ENCODE results near the gene ANGEL1. TPM values are rescaled to one million over a fixed set of nuclear protein-coding genes. Genes with fewer than 3 reads are reported as not detected.

ANGEL1 gene
- total and polyA plus RNA-seq, 2 donors from 2014 or later: 6.3 to 21.5 TPM

DNA sequence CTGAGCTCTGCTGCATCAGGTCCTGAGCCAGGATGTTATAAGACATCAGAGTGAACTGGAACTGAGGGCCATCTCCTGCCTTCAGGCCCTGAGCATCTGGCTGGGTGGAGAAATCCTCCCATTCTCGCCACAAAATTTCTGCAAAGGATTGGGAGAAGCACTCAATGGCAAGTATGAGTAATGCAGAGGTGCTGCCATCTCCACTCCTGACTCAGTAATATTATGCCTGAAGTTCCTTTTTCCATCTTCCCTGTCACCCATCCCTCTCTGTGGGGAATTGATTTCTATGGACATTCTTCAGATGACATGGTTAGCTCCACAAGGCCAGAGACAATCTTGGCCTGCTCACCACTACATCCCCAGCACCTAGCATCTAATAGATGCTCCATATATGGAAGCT lies 4.7 kb downstream of the ANGEL1 start:
- DNase-seq (no peak), FAIRE-seq (no peak)
- no peak overlapping the region for H3K4me3 ChIP-seq (ENCODE audit: low read length in 3 of 3)
- peaks cover 2 to 8% (median 6%) of the 10 kb centered on the region in 3 donors for H3K4me1 ChIP-seq (ENCODE audit: control insufficient read depth in 2 of 3, insufficient read depth in 2 of 3, low read depth in 1 of 3, low read length in 3 of 3)
- no peak overlapping the region for H3K27ac ChIP-seq (ENCODE audit: low read depth in 2 of 2, low read length in 2 of 2)
- no peak overlapping the region for H3K9ac ChIP-seq (ENCODE audit: low read length in 3 of 3)
- H3K27me3 ChIP-seq (ENCODE audit: control insufficient read depth, insufficient read depth, low read length): no peaks in the 10 kb centered on the region
- no peak for TF ChIP-seq CTCF (IDR thresholded peaks at IDR 0.05; ENCODE audit: borderline replicate concordance, extremely low read depth, insufficient read depth)
- H3K9me3 ChIP-seq (ENCODE audit: control insufficient read depth in 2 of 3, insufficient read depth in 1 of 3, low read length in 3 of 3): no peaks in the 10 kb centered on the region
- peaks cover 7 to 48% (median 25%) of the 10 kb centered on the region in 3 donors for H3K36me3 ChIP-seq (ENCODE audit: control insufficient read depth in 2 of 3, insufficient read depth in 3 of 3, low read length in 3 of 3)
- intact Hi-C loops (cut with DNase I): no loop called here

- H3K27ac ChIP-seq (ENCODE audit: low read depth in 2 of 2, low read length in 2 of 2): no peak overlapping the region
- H3K9ac ChIP-seq (ENCODE audit: low read length in 3 of 3): no peak overlapping the region
- no peak for TF ChIP-seq CTCF (IDR thresholded peaks at IDR 0.05; ENCODE audit: borderline replicate concordance, extremely low read depth, insufficient read depth)
- intact Hi-C loops (cut with DNase I): no loop called here
- no peaks in the 10 kb centered on the region for H3K9me3 ChIP-seq (ENCODE audit: control insufficient read depth in 2 of 3, insufficient read depth in 1 of 3, low read length in 3 of 3)
- no peak for DNase-seq
- H3K36me3 ChIP-seq (ENCODE audit: control insufficient read depth in 2 of 3, insufficient read depth in 3 of 3, low read length in 3 of 3): peaks cover 11 to 49% (median 34%) of the 10 kb centered on the region in 3 donors
- peaks cover under 1 to 6% (median 4%) of the 10 kb centered on the region in 3 donors for H3K4me1 ChIP-seq (ENCODE audit: control insufficient read depth in 2 of 3, insufficient read depth in 2 of 3, low read depth in 1 of 3, low read length in 3 of 3)
- H3K4me3 ChIP-seq (ENCODE audit: low read length in 3 of 3): no peak overlapping the region
- H3K27me3 ChIP-seq (ENCODE audit: control insufficient read depth, insufficient read depth, low read length): no peaks in the 10 kb centered on the region
- FAIRE-seq: no peak
Measured at GRCh38 chr14:76806446-76806845, 6.2 kb downstream of the ANGEL1 start.

GRCh38 chr14:76793956-76794355 lies 18.7 kb downstream of the ANGEL1 start:
- no peak overlapping the region for H3K4me3 ChIP-seq (ENCODE audit: low read length in 3 of 3)
- no peak overlapping the region for H3K27ac ChIP-seq (ENCODE audit: low read depth in 2 of 2, low read length in 2 of 2)
- no peak for DNase-seq
- no peak for TF ChIP-seq CTCF (IDR thresholded peaks at IDR 0.05; ENCODE audit: borderline replicate concordance, extremely low read depth, insufficient read depth)
- H3K27me3 ChIP-seq (ENCODE audit: control insufficient read depth, insufficient read depth, low read length): no peaks in the 10 kb centered on the region
- H3K36me3 ChIP-seq (ENCODE audit: control insufficient read depth in 2 of 3, insufficient read depth in 3 of 3, low read length in 3 of 3): peaks cover 5 to 27% (median 20%) of the 10 kb centered on the region in 3 donors
- H3K4me1 ChIP-seq (ENCODE audit: control insufficient read depth in 2 of 3, insufficient read depth in 2 of 3, low read depth in 1 of 3, low read length in 3 of 3): no peaks in the 10 kb centered on the region
- intact Hi-C loops (cut with DNase I): no loop called here
- H3K9me3 ChIP-seq (ENCODE audit: control insufficient read depth in 2 of 3, insufficient read depth in 1 of 3, low read length in 3 of 3): no peaks in the 10 kb centered on the region
- no peak overlapping the region for H3K9ac ChIP-seq (ENCODE audit: low read length in 3 of 3)
- FAIRE-seq: no peak

- TF ChIP-seq CTCF (IDR thresholded peaks at IDR 0.05; ENCODE audit: borderline replicate concordance, extremely low read depth, insufficient read depth): no peak
- Histone ChIP-seq H3K36me3 (ENCODE audit: control insufficient read depth in 2 of 3, insufficient read depth in 3 of 3, low read length in 3 of 3) (peaks cover 5 to 34% (median 25%) of the 10 kb centered on the region in 3 donors), H3K9ac (ENCODE audit: low read length in 3 of 3) (no peak overlapping the region), H3K4me1 (ENCODE audit: control insufficient read depth in 2 of 3, insufficient read depth in 2 of 3, low read depth in 1 of 3, low read length in 3 of 3) (no peaks in the 10 kb centered on the region), H3K9me3 (ENCODE audit: control insufficient read depth in 2 of 3, insufficient read depth in 1 of 3, low read length in 3 of 3) (no peaks in the 10 kb centered on the region), H3K4me3 (ENCODE audit: low read length in 3 of 3) (no peak overlapping the region), H3K27me3 (ENCODE audit: control insufficient read depth, insufficient read depth, low read length) (no peaks in the 10 kb centered on the region), H3K27ac (ENCODE audit: low read depth in 2 of 2, low read length in 2 of 2) (no peak overlapping the region)
- FAIRE-seq: no peak
- intact Hi-C loops (cut with DNase I): no loop called here
- no peak for DNase-seq
Measured at GRCh38 chr14:76793324-76793723, 19.4 kb downstream of the ANGEL1 start.
